Measurements from ENCODE around the gene ATG14.
"Not testable (repeated sequence)": the region's sequence is repeated elsewhere in the genome, so short reads cannot be mapped to it uniquely, and the experiment has no call there.

Gene ATG14

GRCh38 chr14:55366271-55366670, 45.4 kb downstream of the ATG14 start:
- in situ Hi-C loops (cut with HindIII; ENCODE audit: low pct_ligation_motif_present, low pct_unique_long_range_greater_than_20kb, low sequenced_read_pairs), result no loop called here
- no peak for DNase-seq

- in situ Hi-C loops (cut with HindIII; ENCODE audit: low pct_ligation_motif_present, low pct_unique_long_range_greater_than_20kb, low sequenced_read_pairs), result no loop called here
- no peak for DNase-seq
Measured at GRCh38 chr14:55361190-55361589, 50.4 kb downstream of the ATG14 start.

- no peak for DNase-seq
- in situ Hi-C loops (cut with HindIII; ENCODE audit: low pct_ligation_motif_present, low pct_unique_long_range_greater_than_20kb, low sequenced_read_pairs), result no loop called here
Measured at GRCh38 chr14:55359307-55359706, 52.3 kb downstream of the ATG14 start.

- in situ Hi-C loops (cut with HindIII; ENCODE audit: low pct_ligation_motif_present, low pct_unique_long_range_greater_than_20kb, low sequenced_read_pairs), result no loop called here
- no peak for DNase-seq
Measured at GRCh38 chr14:55356913-55357312, 54.7 kb downstream of the ATG14 start.

GRCh38 chr14:55355922-55356321, 55.7 kb downstream of the ATG14 start:
- DNase-seq, result no peak
- in situ Hi-C loops (cut with HindIII; ENCODE audit: low pct_ligation_motif_present, low pct_unique_long_range_greater_than_20kb, low sequenced_read_pairs), result no loop called here

GRCh38 chr14:55354500-55354899, 57.1 kb downstream of the ATG14 start:
- DNase-seq, result peak; percentile 56
- in situ Hi-C loops (cut with HindIII; ENCODE audit: low pct_ligation_motif_present, low pct_unique_long_range_greater_than_20kb, low sequenced_read_pairs), result no loop called here

GRCh38 chr14:55353686-55354467, 57.8 kb downstream of the ATG14 start:
- in situ Hi-C loops (cut with HindIII; ENCODE audit: low pct_ligation_motif_present, low pct_unique_long_range_greater_than_20kb, low sequenced_read_pairs), result no loop called here
- DNase-seq, result no peak

GRCh38 chr14:55352201-55352600, 59.4 kb downstream of the ATG14 start:
- DNase-seq, result no peak
- in situ Hi-C loops (cut with HindIII; ENCODE audit: low pct_ligation_motif_present, low pct_unique_long_range_greater_than_20kb, low sequenced_read_pairs), result no loop called here

GRCh38 chr14:55351111-55351510, 60.5 kb downstream of the ATG14 start:
- DNase-seq, result no peak
- in situ Hi-C loops (cut with HindIII; ENCODE audit: low pct_ligation_motif_present, low pct_unique_long_range_greater_than_20kb, low sequenced_read_pairs), result no loop called here

- no peak for DNase-seq
- in situ Hi-C loops (cut with HindIII; ENCODE audit: low pct_ligation_motif_present, low pct_unique_long_range_greater_than_20kb, low sequenced_read_pairs), result no loop called here
Measured at GRCh38 chr14:55350461-55350860, 61.2 kb downstream of the ATG14 start.

- no peak for DNase-seq
- in situ Hi-C loops (cut with HindIII; ENCODE audit: low pct_ligation_motif_present, low pct_unique_long_range_greater_than_20kb, low sequenced_read_pairs), result no loop called here
Measured at GRCh38 chr14:55349565-55349964, 62.1 kb downstream of the ATG14 start.

- no peak for DNase-seq
- in situ Hi-C loops (cut with HindIII; ENCODE audit: low pct_ligation_motif_present, low pct_unique_long_range_greater_than_20kb, low sequenced_read_pairs), result no loop called here
Measured at GRCh38 chr14:55348766-55349453, 62.7 kb downstream of the ATG14 start.

GRCh38 chr14:55347748-55348147, 63.9 kb downstream of the ATG14 start:
- DNase-seq, result no peak
- in situ Hi-C loops (cut with HindIII; ENCODE audit: low pct_ligation_motif_present, low pct_unique_long_range_greater_than_20kb, low sequenced_read_pairs), result no loop called here

GRCh38 chr14:55347040-55347439, 64.6 kb downstream of the ATG14 start:
- in situ Hi-C loops (cut with HindIII; ENCODE audit: low pct_ligation_motif_present, low pct_unique_long_range_greater_than_20kb, low sequenced_read_pairs), result no loop called here
- no peak for DNase-seq

- in situ Hi-C loops (cut with HindIII; ENCODE audit: low pct_ligation_motif_present, low pct_unique_long_range_greater_than_20kb, low sequenced_read_pairs); DNase-seq: not testable (repeated sequence)
Measured at GRCh38 chr14:55344582-55345163, 67.0 kb downstream of the ATG14 start.

- DNase-seq, result no peak
- in situ Hi-C loops (cut with HindIII; ENCODE audit: low pct_ligation_motif_present, low pct_unique_long_range_greater_than_20kb, low sequenced_read_pairs), result no loop called here
Measured at GRCh38 chr14:55341781-55342180, 69.8 kb downstream of the ATG14 start.

GRCh38 chr14:55340482-55340881, 71.1 kb downstream of the ATG14 start:
- in situ Hi-C loops (cut with HindIII; ENCODE audit: low pct_ligation_motif_present, low pct_unique_long_range_greater_than_20kb, low sequenced_read_pairs), result no loop called here
- no peak for DNase-seq

- no peak for DNase-seq
- in situ Hi-C loops (cut with HindIII; ENCODE audit: low pct_ligation_motif_present, low pct_unique_long_range_greater_than_20kb, low sequenced_read_pairs), result no loop called here
Measured at GRCh38 chr14:55339770-55340169, 71.9 kb downstream of the ATG14 start.

- DNase-seq, result no peak
- in situ Hi-C loops (cut with HindIII; ENCODE audit: low pct_ligation_motif_present, low pct_unique_long_range_greater_than_20kb, low sequenced_read_pairs), result no loop called here
Measured at GRCh38 chr14:55336691-55337090, 74.9 kb downstream of the ATG14 start.

- no peak for DNase-seq
Measured at GRCh38 chr14:55336162-55336561, 75.5 kb downstream of the ATG14 start.

More at GRCh38 chr14:55336162-55336561, 75.5 kb downstream of the ATG14 start:
- in situ Hi-C loops (cut with HindIII; ENCODE audit: low pct_ligation_motif_present, low pct_unique_long_range_greater_than_20kb, low sequenced_read_pairs), result no loop called here
